HEK293 (cell line): ENCODE measurements around the gene FAM3C.

ENCODE experiments used
- CTCF ChIA-PET: fragments of 350-600 bp; formaldehyde crosslinking; extraction: SDS; loops from one replicate; lab custom pipeline; 2021; ENCODE audit warnings: antibody characterized with exemption; lab: Yijun Ruan, JAX
- POLR2A ChIA-PET: fragments of 300-600 bp; formaldehyde crosslinking; extraction: SDS; loops from one replicate; lab custom pipeline; 2020; ENCODE audit warnings: antibody characterized with exemption, inconsistent platforms; lab: Yijun Ruan, JAX
- H3K27ac ChIP-seq: fragments of 200-500 bp; sonication (Bioruptor generic); 2 replicates; pipeline ENCODE4 v1.5.1; 2014; ENCODE audit warnings: low read depth, low read length, control low read depth, inconsistent platforms; ENCODE audit errors: extremely low read depth
- H3K36me3 ChIP-seq, 2 experiments: fragments of 200-500 bp in 1 of 2; sonication (Bioruptor generic) in 1 of 2; 1 replicate in 1 of 2; 2 replicates in 1 of 2; pipeline ENCODE4 v1.5.1; 2014 to 2017; ENCODE audit warnings: inconsistent platforms in 2 of 2, low read length in 2 of 2; ENCODE audit not compliant: control insufficient read depth in 2 of 2, insufficient read depth in 1 of 2
- H3K4me1 ChIP-seq: fragments of 200-500 bp; sonication (Bioruptor generic); 2 replicates; pipeline ENCODE4 v1.5.1; 2014; ENCODE audit warnings: mild to moderate bottlenecking, low read length, inconsistent platforms; ENCODE audit not compliant: control insufficient read depth, insufficient read depth
- H3K4me3 ChIP-seq: 2 replicates; pipeline ENCODE4 v1.5.1; 2011; ENCODE audit warnings: low read depth, mild to moderate bottlenecking, control low read depth, low read length, moderate library complexity
- H3K9me3 ChIP-seq: fragments of 200-500 bp; sonication (Bioruptor generic); 2 replicates; pipeline ENCODE4 v1.5.1; 2014; ENCODE audit warnings: low read depth, low read length, inconsistent platforms; ENCODE audit not compliant: control insufficient read depth, insufficient read depth
- CTCF ChIP-seq: fragments of 450-650 bp; formaldehyde crosslinking; IDR thresholded peaks from 2 replicates; pipeline ENCODE4 v1.5.1; 2016; ENCODE audit warnings: missing biosample characterization, missing genetic modification characterization
- GFI1B ChIP-seq: fragments of 450-650 bp; formaldehyde crosslinking; IDR thresholded peaks from 2 replicates; pipeline ENCODE4 v1.5.1; 2016; ENCODE audit warnings: missing biosample characterization, missing genetic modification characterization
- SP2 ChIP-seq: fragments of 450-650 bp; formaldehyde crosslinking; IDR thresholded peaks from 2 replicates; pipeline ENCODE4 v1.5.1; 2016; ENCODE audit warnings: missing biosample characterization, missing genetic modification characterization
- ZFP69B ChIP-seq: fragments of 450-650 bp; formaldehyde crosslinking; IDR thresholded peaks from 2 replicates; pipeline ENCODE4 v1.5.1; 2016; ENCODE audit warnings: missing biosample characterization, missing genetic modification characterization
- ZNF133 ChIP-seq: fragments of 450-650 bp; formaldehyde crosslinking; IDR thresholded peaks from 2 replicates; pipeline ENCODE4 v1.5.1; 2016; ENCODE audit warnings: missing biosample characterization, missing genetic modification characterization
- ZNF138 ChIP-seq: fragments of 450-650 bp; formaldehyde crosslinking; IDR thresholded peaks from 2 replicates; pipeline ENCODE4 v1.5.1; 2016; ENCODE audit warnings: missing biosample characterization, missing genetic modification characterization, borderline replicate concordance
- ZNF23 ChIP-seq: fragments of 450-650 bp; formaldehyde crosslinking; IDR thresholded peaks from 2 replicates; pipeline ENCODE4 v1.5.1; 2016; ENCODE audit warnings: missing biosample characterization, missing genetic modification characterization, borderline replicate concordance
- ZNF24 ChIP-seq: fragments of 450-650 bp; formaldehyde crosslinking; IDR thresholded peaks from 2 replicates; pipeline ENCODE4 v1.5.1; 2016; ENCODE audit warnings: missing biosample characterization, missing genetic modification characterization
- ZNF398 ChIP-seq: fragments of 450-650 bp; formaldehyde crosslinking; IDR thresholded peaks from 2 replicates; pipeline ENCODE4 v1.5.1; 2017; ENCODE audit warnings: missing biosample characterization, missing genetic modification characterization
- ZNF518A ChIP-seq: fragments of 450-650 bp; formaldehyde crosslinking; conservative IDR thresholded peaks from 2 replicates; pipeline ENCODE4 v1.5.1; 2016; ENCODE audit warnings: low read depth, missing biosample characterization, missing genetic modification characterization
- ZNF521 ChIP-seq: fragments of 450-650 bp; formaldehyde crosslinking; IDR thresholded peaks from 2 replicates; pipeline ENCODE4 v1.5.1; 2017; ENCODE audit warnings: missing biosample characterization, mild to moderate bottlenecking, missing genetic modification characterization
- ZNF530 ChIP-seq: fragments of 450-650 bp; formaldehyde crosslinking; IDR thresholded peaks from 2 replicates; pipeline ENCODE4 v1.5.1; 2016; ENCODE audit warnings: low read depth, missing biosample characterization, missing genetic modification characterization
- ZNF654 ChIP-seq: fragments of 450-650 bp; formaldehyde crosslinking; IDR thresholded peaks from 2 replicates; pipeline ENCODE4 v1.5.1; 2016; ENCODE audit warnings: low read depth, missing biosample characterization, missing genetic modification characterization
- ZNF658 ChIP-seq: fragments of 450-650 bp; formaldehyde crosslinking; IDR thresholded peaks from 2 replicates; pipeline ENCODE4; 2016; ENCODE audit warnings: missing biosample characterization, missing genetic modification characterization
- ZNF670 ChIP-seq: fragments of 450-650 bp; formaldehyde crosslinking; IDR thresholded peaks from 2 replicates; pipeline ENCODE4 v1.5.1; 2016; ENCODE audit warnings: missing biosample characterization, missing genetic modification characterization, low read depth
- ZNF768 ChIP-seq: fragments of 450-650 bp; formaldehyde crosslinking; IDR thresholded peaks from 2 replicates; pipeline ENCODE4 v1.5.1; 2018; ENCODE audit warnings: missing biosample characterization, mild to moderate bottlenecking, missing genetic modification characterization
- ZNF776 ChIP-seq: fragments of 450-650 bp; formaldehyde crosslinking; IDR thresholded peaks from 2 replicates; pipeline ENCODE4 v1.5.0; 2017; ENCODE audit warnings: missing biosample characterization, missing genetic modification characterization, borderline replicate concordance
- TF ChIP-seq, protein P1 (sequence below): fragments of 450-650 bp; formaldehyde crosslinking; IDR thresholded peaks from 2 replicates; pipeline ENCODE4 v1.5.1; 2016; ENCODE audit warnings: missing biosample characterization, missing genetic modification characterization
- TF ChIP-seq, protein P2 (sequence below): fragments of 450-650 bp; formaldehyde crosslinking; IDR thresholded peaks from 2 replicates; pipeline ENCODE4 v1.5.1; 2016; ENCODE audit warnings: missing biosample characterization, missing genetic modification characterization
- TF ChIP-seq, protein P3 (sequence below): fragments of 450-650 bp; formaldehyde crosslinking; IDR thresholded peaks from 2 replicates; pipeline ENCODE4 v1.5.1; 2016; ENCODE audit warnings: missing biosample characterization, missing genetic modification characterization, low read depth

FAM3C gene

GRCh38 chr7:121369462-121369861 lies 26.6 kb downstream of the FAM3C start (continued):
- TF ChIP-seq, protein P1, sequence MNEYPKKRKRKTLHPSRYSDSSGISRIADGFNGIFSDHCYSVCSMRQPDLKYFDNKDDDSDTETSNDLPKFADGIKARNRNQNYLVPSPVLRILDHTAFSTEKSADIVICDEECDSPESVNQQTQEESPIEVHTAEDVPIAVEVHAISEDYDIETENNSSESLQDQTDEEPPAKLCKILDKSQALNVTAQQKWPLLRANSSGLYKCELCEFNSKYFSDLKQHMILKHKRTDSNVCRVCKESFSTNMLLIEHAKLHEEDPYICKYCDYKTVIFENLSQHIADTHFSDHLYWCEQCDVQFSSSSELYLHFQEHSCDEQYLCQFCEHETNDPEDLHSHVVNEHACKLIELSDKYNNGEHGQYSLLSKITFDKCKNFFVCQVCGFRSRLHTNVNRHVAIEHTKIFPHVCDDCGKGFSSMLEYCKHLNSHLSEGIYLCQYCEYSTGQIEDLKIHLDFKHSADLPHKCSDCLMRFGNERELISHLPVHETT (tag by site-specific recombination) = no peak
- no peak for TF ChIP-seq ZNF23 (tag by site-specific recombination)
- TF ChIP-seq ZNF670 = no peak
- TF ChIP-seq SP2 = no peak
- TF ChIP-seq, all 188 proteins: peak for 0

GRCh38 chr7:121366852-121367431 lies 29.2 kb downstream of the FAM3C start:
- Histone ChIP-seq H3K9me3 (no peaks in the 10 kb centered on the region), H3K27ac (no peak overlapping the region), H3K4me3 (no peak overlapping the region), H3K36me3 (peaks cover 15 to 20% of the 10 kb centered on the region in 2 experiments), H3K4me1 (no peaks in the 10 kb centered on the region)
- POLR2A ChIA-PET = interaction anchor here (1.6 kb wide), 1 partner anchor 29 kb away, joined by 8 read pairs; the partner anchor contains the start of gene FAM3C
- no peak for TF ChIP-seq ZFP69B (tag by site-specific recombination)
- no peak for TF ChIP-seq ZNF658 (tag by site-specific recombination)
- no peak for TF ChIP-seq ZNF518A (tag by site-specific recombination)
- no peak for TF ChIP-seq ZNF138
- TF ChIP-seq CTCF (tag by site-specific recombination) = peak; percentile 38; the same call in 1 of the 2 replicates
- no peak for TF ChIP-seq GFI1B (tag by site-specific recombination)
- TF ChIP-seq ZNF530 = no peak
- TF ChIP-seq ZNF133 (tag by site-specific recombination) = no peak
- TF ChIP-seq, protein P2, sequence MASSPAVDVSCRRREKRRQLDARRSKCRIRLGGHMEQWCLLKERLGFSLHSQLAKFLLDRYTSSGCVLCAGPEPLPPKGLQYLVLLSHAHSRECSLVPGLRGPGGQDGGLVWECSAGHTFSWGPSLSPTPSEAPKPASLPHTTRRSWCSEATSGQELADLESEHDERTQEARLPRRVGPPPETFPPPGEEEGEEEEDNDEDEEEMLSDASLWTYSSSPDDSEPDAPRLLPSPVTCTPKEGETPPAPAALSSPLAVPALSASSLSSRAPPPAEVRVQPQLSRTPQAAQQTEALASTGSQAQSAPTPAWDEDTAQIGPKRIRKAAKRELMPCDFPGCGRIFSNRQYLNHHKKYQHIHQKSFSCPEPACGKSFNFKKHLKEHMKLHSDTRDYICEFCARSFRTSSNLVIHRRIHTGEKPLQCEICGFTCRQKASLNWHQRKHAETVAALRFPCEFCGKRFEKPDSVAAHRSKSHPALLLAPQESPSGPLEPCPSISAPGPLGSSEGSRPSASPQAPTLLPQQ = no peak
- no peak for TF ChIP-seq ZNF521 (tag by site-specific recombination)
- TF ChIP-seq ZNF776 (tag by site-specific recombination) = no peak
- TF ChIP-seq ZNF398 = no peak
- no peak for TF ChIP-seq ZNF768
- TF ChIP-seq ZNF24 (tag by site-specific recombination) = no peak
- peak; percentile 77 for TF ChIP-seq ZNF654
- TF ChIP-seq, protein P3, sequence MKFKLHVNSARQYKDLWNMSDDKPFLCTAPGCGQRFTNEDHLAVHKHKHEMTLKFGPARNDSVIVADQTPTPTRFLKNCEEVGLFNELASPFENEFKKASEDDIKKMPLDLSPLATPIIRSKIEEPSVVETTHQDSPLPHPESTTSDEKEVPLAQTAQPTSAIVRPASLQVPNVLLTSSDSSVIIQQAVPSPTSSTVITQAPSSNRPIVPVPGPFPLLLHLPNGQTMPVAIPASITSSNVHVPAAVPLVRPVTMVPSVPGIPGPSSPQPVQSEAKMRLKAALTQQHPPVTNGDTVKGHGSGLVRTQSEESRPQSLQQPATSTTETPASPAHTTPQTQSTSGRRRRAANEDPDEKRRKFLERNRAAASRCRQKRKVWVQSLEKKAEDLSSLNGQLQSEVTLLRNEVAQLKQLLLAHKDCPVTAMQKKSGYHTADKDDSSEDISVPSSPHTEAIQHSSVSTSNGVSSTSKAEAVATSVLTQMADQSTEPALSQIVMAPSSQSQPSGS = no peak
- CTCF ChIA-PET = interaction anchor here (0.5 to 3.4 kb wide), 28 partner anchors 9 to 628 kb away, joined by 3 to 36 read pairs (median 4); partner anchors contain the start of gene FAM3C
